GM23338 (cell line): ENCODE data around the gene BCAR3. TPM values are rescaled to one million over a fixed set of nuclear protein-coding genes. Genes with fewer than 3 reads are reported as not detected.
A peak's percentile ranks its signal among the peaks of the same experiment; 100 is the strongest.

Experiments used
- ATAC-seq: fragments of 200-7000 bp; cut with Tn5 transposase; 3 replicates; pipeline ENCODE4 v1.9.1; 2020
- DNase-seq: peaks from one replicate; pipeline ENCODE4 v3.0.0-alpha.2; 2015; ENCODE audit warnings: low spot score
- H2AFZ ChIP-seq: fragments of 200-600 bp; sonication (generic); 2 replicates; pipeline ENCODE4 v1.8.0; 2016; ENCODE audit warnings: antibody characterized with exemption, mild to moderate bottlenecking, moderate library complexity
- H3F3A ChIP-seq: fragments of 200-600 bp; sonication (generic); replicated peaks from 2 replicates; pipeline ENCODE4 v1.8.0; 2017; ENCODE audit warnings: antibody characterized with exemption, mixed run types, low read depth
- H3K27ac ChIP-seq: fragments of 200-600 bp; sonication (generic); 2 replicates; pipeline ENCODE4 v1.6.1; 2016; ENCODE audit warnings: low read depth
- H3K27me3 ChIP-seq: fragments of 200-600 bp; sonication (generic); 2 replicates; pipeline ENCODE4 v1.8.0; 2016; ENCODE audit warnings: mild to moderate bottlenecking, mixed run types, moderate library complexity; ENCODE audit not compliant: insufficient read depth
- H3K36me3 ChIP-seq: fragments of 200-600 bp; sonication (generic); 2 replicates; pipeline ENCODE4 v1.8.0; 2016; ENCODE audit warnings: mild to moderate bottlenecking; ENCODE audit not compliant: insufficient read depth
- H3K4me1 ChIP-seq: fragments of 200-600 bp; sonication (generic); 2 replicates; pipeline ENCODE4 v1.8.0; 2016; ENCODE audit warnings: mild to moderate bottlenecking, moderate library complexity; ENCODE audit not compliant: insufficient read depth
- H3K4me2 ChIP-seq: fragments of 200-600 bp; sonication (generic); 2 replicates; pipeline ENCODE4 v1.7.1; 2017; ENCODE audit warnings: mixed run types
- H3K4me3 ChIP-seq: fragments of 200-600 bp; sonication (generic); 2 replicates; pipeline ENCODE4 v1.6.1; 2016; ENCODE audit warnings: mixed run types
- H3K79me2 ChIP-seq: fragments of 200-600 bp; sonication (generic); replicated peaks from 2 replicates; pipeline ENCODE4 v1.8.0; 2017; ENCODE audit warnings: mild to moderate bottlenecking; ENCODE audit not compliant: insufficient read depth
- H3K9me2 ChIP-seq: fragments of 200-600 bp; sonication (generic); 2 replicates; pipeline ENCODE4 v1.8.0; 2017; ENCODE audit not compliant: insufficient read depth
- H4K20me1 ChIP-seq: fragments of 200-600 bp; sonication (generic); replicated peaks from 2 replicates; pipeline ENCODE4 v1.8.0; 2017; ENCODE audit warnings: mild to moderate bottlenecking; ENCODE audit not compliant: insufficient read depth
- H3K27ac Mint-ChIP-seq: 2 replicates; pipeline ENCODE4 v1.8.0; 2020; ENCODE audit warnings: inconsistent platforms, mild to moderate bottlenecking, moderate library complexity, mixed read lengths
- H3K27me3 Mint-ChIP-seq: 3 replicates; pipeline ENCODE4 v1.8.0; 2022; ENCODE audit warnings: low read depth, mild to moderate bottlenecking, moderate library complexity, mixed read lengths, inconsistent platforms; ENCODE audit not compliant: insufficient read depth, poor library complexity
- H3K36me3 Mint-ChIP-seq: 3 replicates; pipeline ENCODE4 v1.8.0; 2021; ENCODE audit warnings: low read depth, mild to moderate bottlenecking, inconsistent platforms, moderate library complexity, mixed read lengths
- H3K4me1 Mint-ChIP-seq: 3 replicates; pipeline ENCODE4 v1.8.0; 2020; ENCODE audit warnings: mild to moderate bottlenecking, inconsistent platforms, mixed read lengths
- H3K4me3 Mint-ChIP-seq: 3 replicates; pipeline ENCODE4 v1.8.0; 2021; ENCODE audit warnings: moderate library complexity, mild to moderate bottlenecking, inconsistent platforms, mixed read lengths
- H3K9me3 Mint-ChIP-seq: 3 replicates; pipeline ENCODE4 v1.8.0; 2020; ENCODE audit warnings: moderate library complexity, mild to moderate bottlenecking, inconsistent platforms, mixed read lengths
- CREB1 ChIP-seq: fragments of 250-450 bp; sonication (Bioruptor Pico); IDR thresholded peaks from 2 replicates; pipeline ENCODE4 v1.5.0; 2020; ENCODE audit warnings: low read depth, mild to moderate bottlenecking, moderate library complexity
- ETS1 ChIP-seq: IDR thresholded peaks from 2 replicates; pipeline ENCODE4 v1.6.1; 2016; ENCODE audit warnings: antibody characterized with exemption
- EZH2 ChIP-seq: fragments of 200-600 bp; sonication (generic); IDR thresholded peaks from one replicate; pipeline ENCODE4 v1.8.0; 2017; ENCODE audit warnings: antibody characterized with exemption, mild to moderate bottlenecking, low read depth; ENCODE audit not compliant: unreplicated experiment
- EZH2phosphoT487 ChIP-seq: fragments of 200-600 bp; sonication (generic); IDR thresholded peaks from one replicate; pipeline ENCODE4 v1.8.1; 2018; ENCODE audit warnings: antibody characterized with exemption; ENCODE audit not compliant: unreplicated experiment
- JUNB ChIP-seq: IDR thresholded peaks from one replicate; pipeline ENCODE4 v1.6.1; 2016; ENCODE audit warnings: antibody characterized with exemption; ENCODE audit not compliant: unreplicated experiment
- NANOG ChIP-seq: IDR thresholded peaks from 2 replicates; pipeline ENCODE4 v1.6.1; 2016; ENCODE audit warnings: antibody characterized with exemption, borderline replicate concordance
- POLR2AphosphoS5 ChIP-seq: IDR thresholded peaks from 2 replicates; pipeline ENCODE4 v1.6.1; 2016; ENCODE audit warnings: antibody characterized with exemption, low read depth
- REST ChIP-seq: IDR thresholded peaks from one replicate; pipeline ENCODE4 v1.6.1; 2018; ENCODE audit warnings: antibody characterized with exemption; ENCODE audit not compliant: unreplicated experiment
- STAT1 ChIP-seq: IDR thresholded peaks from one replicate; pipeline ENCODE4 v1.6.1; 2016; ENCODE audit warnings: antibody characterized with exemption; ENCODE audit not compliant: unreplicated experiment
- ZNF114 ChIP-seq: fragments of 250-450 bp; sonication (Bioruptor Pico); IDR thresholded peaks from 2 replicates; pipeline ENCODE4 v1.5.0; 2020; ENCODE audit warnings: mild to moderate bottlenecking, moderate library complexity
- ZNF331 ChIP-seq: fragments of 250-450 bp; sonication (Bioruptor Pico); IDR thresholded peaks from 2 replicates; pipeline ENCODE4 v1.5.0; 2020; ENCODE audit warnings: low read depth, mild to moderate bottlenecking, moderate library complexity
- ZNF462 ChIP-seq: fragments of 250-450 bp; sonication (Bioruptor Pico); IDR thresholded peaks from 2 replicates; pipeline ENCODE4 v1.5.0; 2020; ENCODE audit warnings: mild to moderate bottlenecking, moderate library complexity
- polyA plus RNA-seq: library from polyadenylated mRNA; unstranded; fragments of >200 nt; fragmentation: Nextera tagmentation; extraction: Ambion mirVana; gene quantifications from 2 replicates; pipeline ENCODE4 v1.2.1, GENCODE V29; 2016
- total RNA-seq: library from RNA; depleted of rRNA; stranded (reverse); fragments of >200 nt; shearing (Covaris generic); gene quantifications from 2 replicates; pipeline ENCODE4 v1.2.3, GENCODE V29; 2014
- TF ChIP-seq, protein P1 (sequence below), 2 experiments: fragments of 200-600 bp in 1 of 2; sonication (generic) in 1 of 2; conservative IDR thresholded peaks; 2 replicates each; pipeline versions ENCODE4 v1.5.1 to v1.6.1; 2016 to 2017; ENCODE audit warnings: antibody characterized with exemption in 2 of 2, low read depth in 2 of 2, mild to moderate bottlenecking in 2 of 2, moderate library complexity in 1 of 2

BCAR3 gene
- total and polyA plus RNA-seq, 2 experiments from 2014 or later, result 5.5 to 9.7 TPM

DNA sequence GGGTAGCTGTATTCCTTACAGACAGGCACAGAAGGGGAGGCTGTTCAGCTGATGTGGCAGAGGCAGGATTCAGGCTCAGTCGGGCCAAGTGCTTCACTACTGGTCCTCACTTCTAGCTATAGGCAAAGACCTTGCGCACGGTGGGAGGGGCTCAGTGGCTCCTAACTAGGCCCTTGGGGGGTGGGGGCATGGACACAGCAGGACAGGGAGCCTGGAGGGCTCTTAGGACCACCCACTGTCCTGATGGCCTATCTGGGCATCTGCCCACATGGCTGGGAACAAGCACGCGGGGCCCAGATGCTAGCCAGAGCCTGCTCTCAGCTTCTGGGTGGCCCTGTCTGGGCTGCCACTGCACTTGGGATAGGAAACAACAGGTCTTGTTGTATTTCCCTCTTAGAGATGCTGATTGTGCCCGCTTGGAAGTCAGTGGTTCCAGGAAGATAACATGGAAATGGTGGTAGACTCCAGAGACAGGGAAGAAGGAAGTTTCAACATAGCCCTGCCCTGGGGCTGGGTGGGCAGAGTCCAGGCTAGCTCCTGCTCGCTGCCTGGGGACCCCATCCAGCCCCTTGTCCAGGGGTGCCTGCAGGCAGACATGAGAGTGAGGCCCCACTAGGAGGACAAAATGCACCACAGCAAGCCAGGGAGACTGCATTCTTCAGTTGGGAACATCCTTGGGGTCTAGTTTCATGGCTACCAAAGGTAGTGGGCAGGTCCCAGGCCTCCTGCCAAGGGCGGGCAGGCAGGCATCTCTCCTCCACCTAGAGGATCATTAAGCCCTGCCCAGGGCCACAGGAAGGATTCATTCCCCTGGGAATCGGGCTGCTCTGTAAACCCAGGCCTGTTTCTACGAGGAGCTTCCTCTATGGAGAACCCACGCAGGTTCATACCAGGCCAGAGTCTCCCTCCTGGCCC lies 102.5 kb downstream of the BCAR3 start:
- ATAC-seq, result peak; percentile 7; the same call in 1 of the 3 replicates
- H3K4me3 ChIP-seq, result no peak overlapping the region
- no peaks in the 10 kb centered on the region for H3F3A ChIP-seq
- peaks cover 6% of the 10 kb centered on the region; the same call in 2 of the 3 replicates for H3K36me3 Mint-ChIP-seq
- peaks cover 4% of the 10 kb centered on the region for H3K27me3 Mint-ChIP-seq
- H4K20me1 ChIP-seq, result 0 out of 2 replicates have a peak, but pooled peaks cover 5% of the 10 kb centered on the region
- H3K9me2 ChIP-seq, result no peaks in the 10 kb centered on the region
- no peak overlapping the region for H3K4me3 Mint-ChIP-seq
- H3K9me3 Mint-ChIP-seq, result no peaks in the 10 kb centered on the region
- H3K27me3 ChIP-seq, result no peaks in the 10 kb centered on the region
- H2AFZ ChIP-seq, result no peak overlapping the region
- H3K79me2 ChIP-seq, result no peaks in the 10 kb centered on the region
- no peak for DNase-seq
- 0 out of 2 replicates have a peak, but pooled peaks cover 7% of the 10 kb centered on the region for H3K36me3 ChIP-seq
- H3K27ac ChIP-seq, result no peak overlapping the region
- H3K4me1 Mint-ChIP-seq, result peaks cover 5% of the 10 kb centered on the region; the same call in 2 of the 3 replicates
- no peak overlapping the region for H3K27ac Mint-ChIP-seq
- H3K4me2 ChIP-seq, result no peak overlapping the region
- H3K4me1 ChIP-seq, result peaks cover 6% of the 10 kb centered on the region
- TF ChIP-seq CREB1 (CRISPR knock-in tag), result no peak
- no peak for TF ChIP-seq ZNF114 (CRISPR knock-in tag)
- TF ChIP-seq, protein P1, sequence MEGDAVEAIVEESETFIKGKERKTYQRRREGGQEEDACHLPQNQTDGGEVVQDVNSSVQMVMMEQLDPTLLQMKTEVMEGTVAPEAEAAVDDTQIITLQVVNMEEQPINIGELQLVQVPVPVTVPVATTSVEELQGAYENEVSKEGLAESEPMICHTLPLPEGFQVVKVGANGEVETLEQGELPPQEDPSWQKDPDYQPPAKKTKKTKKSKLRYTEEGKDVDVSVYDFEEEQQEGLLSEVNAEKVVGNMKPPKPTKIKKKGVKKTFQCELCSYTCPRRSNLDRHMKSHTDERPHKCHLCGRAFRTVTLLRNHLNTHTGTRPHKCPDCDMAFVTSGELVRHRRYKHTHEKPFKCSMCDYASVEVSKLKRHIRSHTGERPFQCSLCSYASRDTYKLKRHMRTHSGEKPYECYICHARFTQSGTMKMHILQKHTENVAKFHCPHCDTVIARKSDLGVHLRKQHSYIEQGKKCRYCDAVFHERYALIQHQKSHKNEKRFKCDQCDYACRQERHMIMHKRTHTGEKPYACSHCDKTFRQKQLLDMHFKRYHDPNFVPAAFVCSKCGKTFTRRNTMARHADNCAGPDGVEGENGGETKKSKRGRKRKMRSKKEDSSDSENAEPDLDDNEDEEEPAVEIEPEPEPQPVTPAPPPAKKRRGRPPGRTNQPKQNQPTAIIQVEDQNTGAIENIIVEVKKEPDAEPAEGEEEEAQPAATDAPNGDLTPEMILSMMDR (conservative IDR thresholded peaks at IDR 0.05; ENCODE audit: low read depth in 2 of 2), result no peak
- no peak for TF ChIP-seq EZH2phosphoT487
- TF ChIP-seq NANOG, result no peak
- TF ChIP-seq EZH2, result no peak
- TF ChIP-seq REST, result no peak
- no peak for TF ChIP-seq STAT1
- TF ChIP-seq ETS1, result no peak
- no peak for TF ChIP-seq POLR2AphosphoS5
- no peak for TF ChIP-seq ZNF331
- TF ChIP-seq JUNB, result no peak
- no peak for TF ChIP-seq ZNF462 (CRISPR knock-in tag)
